Keratinocyte (primary cell): ENCODE data around the gene MME.

Experiments
- CTCF ChIP-seq, 3 experiments: IDR thresholded peaks in 1 of 3; conservative IDR thresholded peaks in 1 of 3; optimal IDR thresholded peaks in 1 of 3; 2 replicates in 2 of 3; 3 replicates in 1 of 3; pipeline versions ENCODE3 to v1.5.1; 2011; ENCODE audit warnings: low read length in 3 of 3, mild to moderate bottlenecking in 3 of 3, moderate library complexity in 2 of 3, control low read depth in 1 of 3, inconsistent platforms in 1 of 3; ENCODE audit not compliant: insufficient read depth in 2 of 3; ENCODE audit errors: extremely low read depth in 1 of 3
- EZH2 ChIP-seq: IDR thresholded peaks from one replicate; pipeline ENCODE4 v1.6.1; 2012; ENCODE audit warnings: inconsistent platforms, mild to moderate bottlenecking, low read length, moderate library complexity

- TF ChIP-seq CTCF (optimal IDR thresholded peaks at IDR 0.05 in 1 of 3, IDR thresholded peaks at IDR 0.05 in 1 of 3, conservative IDR thresholded peaks at IDR 0.05 in 1 of 3; ENCODE audit: extremely low read depth in 1 of 3, insufficient read depth in 2 of 3, low read length in 3 of 3): no peak
- no peak for TF ChIP-seq EZH2
These were observed 122.5 kb downstream of the MME start for GRCh38 chr3:155202626-155203025.
